OCI-LY3 (cell line): ENCODE data around the gene IGDCC3.

Source experiments
- H2AFZ ChIP-seq: fragments of 200-600, 300-600 bp; shearing (Covaris generic); 2 replicates; pipeline ENCODE4 v1.6.0; 2014; ENCODE audit warnings: antibody characterized with exemption, low read depth, low read length
- H3K27ac ChIP-seq: fragments of 200-600, 300-600 bp; sonication (generic); 2 replicates; pipeline ENCODE4 v1.5.1; 2014; ENCODE audit warnings: mild to moderate bottlenecking, low read length, moderate library complexity, mixed read lengths
- H3K27me3 ChIP-seq: fragments of 200-600, 300-600 bp; sonication (generic); 2 replicates; pipeline ENCODE4 v1.6.1; 2014; ENCODE audit warnings: low read depth, low read length, mixed read lengths
- H3K36me3 ChIP-seq: fragments of 200-600, 300-600 bp; sonication (generic); replicated peaks from 2 replicates; pipeline ENCODE3; 2014; ENCODE audit warnings: low read depth, low read length, mixed read lengths
- H3K4me1 ChIP-seq: fragments of 300-600, 200-600 bp; sonication (generic); 2 replicates; pipeline ENCODE4 v1.6.1; 2014; ENCODE audit warnings: low read length, mixed read lengths
- H3K4me2 ChIP-seq: fragments of 200-600, 300-600 bp; sonication (generic); 2 replicates; pipeline ENCODE4 v1.6.1; 2014; ENCODE audit warnings: low read length, mixed read lengths
- H3K4me3 ChIP-seq: fragments of 300-600, 200-600 bp; sonication (generic); 2 replicates; pipeline ENCODE4 v1.5.1; 2014; ENCODE audit warnings: antibody characterized with exemption, mild to moderate bottlenecking, low read length, moderate library complexity
- H3K79me2 ChIP-seq: fragments of 300-600, 200-600 bp; shearing (Covaris generic); 2 replicates; pipeline ENCODE4 v1.6.1; 2014; ENCODE audit warnings: mild to moderate bottlenecking, low read length, mixed read lengths
- H3K9ac ChIP-seq: fragments of 300-600, 200-600 bp; shearing (Covaris generic); 2 replicates; pipeline ENCODE4 v1.6.0; 2014; ENCODE audit warnings: mild to moderate bottlenecking, low read length, moderate library complexity
- H3K9me3 ChIP-seq: fragments of 200-600, 300-600 bp; shearing (Covaris generic); 2 replicates; pipeline ENCODE4 v1.6.1; 2014; ENCODE audit warnings: low read length, mixed read lengths; ENCODE audit not compliant: insufficient read depth
- H4K20me1 ChIP-seq: fragments of 200-600, 300-600 bp; sonication (generic); 2 replicates; pipeline ENCODE4 v1.6.1; 2016; ENCODE audit warnings: low read length, mixed read lengths; ENCODE audit not compliant: insufficient read depth
- EZH2phosphoT487 ChIP-seq: fragments of 200-600 bp; shearing (Covaris generic); IDR thresholded peaks from 2 replicates; pipeline ENCODE4 v1.6.1; 2018; ENCODE audit warnings: antibody characterized with exemption, mixed run types, low read depth
- TF ChIP-seq, protein P1 (sequence below): fragments of 200-600, 300-600 bp; sonication (generic); IDR thresholded peaks from 2 replicates; pipeline ENCODE4 v1.5.1; 2014; ENCODE audit warnings: antibody characterized with exemption, low read length, low read depth

Gene IGDCC3

DNA sequence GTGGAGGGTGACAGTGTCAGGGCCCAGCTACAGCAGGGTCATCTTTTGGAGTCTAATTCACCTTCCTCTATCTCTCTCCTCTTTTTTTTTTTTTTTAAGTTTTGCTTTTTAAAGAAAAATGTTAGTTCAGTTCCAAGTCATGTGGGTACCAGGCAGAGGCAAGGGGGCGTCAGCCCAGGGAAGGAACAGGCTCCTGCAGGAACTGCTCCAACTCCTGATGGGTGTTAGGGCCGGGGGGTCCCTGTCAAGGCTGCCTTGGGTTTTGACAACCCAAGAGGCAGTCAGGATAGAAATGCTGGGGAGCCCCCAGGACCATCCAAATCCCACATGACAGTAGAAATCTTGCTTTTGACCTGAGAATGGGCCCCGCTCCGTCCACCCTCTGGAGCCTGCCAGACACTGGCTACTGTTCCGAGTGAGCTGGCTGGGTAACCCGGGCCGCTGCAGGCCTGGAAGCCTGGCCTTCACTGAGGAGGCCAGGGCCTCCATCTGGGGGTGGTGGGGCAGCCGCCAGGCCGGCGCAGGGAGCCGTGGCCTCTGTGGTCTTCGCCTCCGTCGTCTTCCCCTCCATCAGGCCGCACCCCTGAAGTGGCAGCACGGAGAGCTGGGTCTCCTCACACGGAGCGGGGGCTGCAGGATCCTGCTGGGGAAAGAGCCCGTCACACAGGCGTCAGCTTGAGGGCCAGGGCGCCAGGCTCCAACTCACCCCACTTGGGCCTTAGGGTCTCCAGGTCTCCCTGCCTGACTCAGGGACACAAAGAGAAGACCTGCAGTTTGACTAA is 49.1 kb downstream of the IGDCC3 start:
- Histone ChIP-seq H3K36me3 (no peaks in the 10 kb centered on the region), H3K79me2 (no peaks in the 10 kb centered on the region), H3K27ac (no peak overlapping the region), H3K4me2 (no peak overlapping the region), H4K20me1 (no peaks in the 10 kb centered on the region), H2AFZ (no peak overlapping the region), H3K27me3 (no peaks in the 10 kb centered on the region), H3K9ac (no peak overlapping the region), H3K9me3 (no peaks in the 10 kb centered on the region), H3K4me3 (no peak overlapping the region), H3K4me1 (peaks cover 5% of the 10 kb centered on the region)
- no peak for TF ChIP-seq EZH2phosphoT487
- TF ChIP-seq, protein P1, sequence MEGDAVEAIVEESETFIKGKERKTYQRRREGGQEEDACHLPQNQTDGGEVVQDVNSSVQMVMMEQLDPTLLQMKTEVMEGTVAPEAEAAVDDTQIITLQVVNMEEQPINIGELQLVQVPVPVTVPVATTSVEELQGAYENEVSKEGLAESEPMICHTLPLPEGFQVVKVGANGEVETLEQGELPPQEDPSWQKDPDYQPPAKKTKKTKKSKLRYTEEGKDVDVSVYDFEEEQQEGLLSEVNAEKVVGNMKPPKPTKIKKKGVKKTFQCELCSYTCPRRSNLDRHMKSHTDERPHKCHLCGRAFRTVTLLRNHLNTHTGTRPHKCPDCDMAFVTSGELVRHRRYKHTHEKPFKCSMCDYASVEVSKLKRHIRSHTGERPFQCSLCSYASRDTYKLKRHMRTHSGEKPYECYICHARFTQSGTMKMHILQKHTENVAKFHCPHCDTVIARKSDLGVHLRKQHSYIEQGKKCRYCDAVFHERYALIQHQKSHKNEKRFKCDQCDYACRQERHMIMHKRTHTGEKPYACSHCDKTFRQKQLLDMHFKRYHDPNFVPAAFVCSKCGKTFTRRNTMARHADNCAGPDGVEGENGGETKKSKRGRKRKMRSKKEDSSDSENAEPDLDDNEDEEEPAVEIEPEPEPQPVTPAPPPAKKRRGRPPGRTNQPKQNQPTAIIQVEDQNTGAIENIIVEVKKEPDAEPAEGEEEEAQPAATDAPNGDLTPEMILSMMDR = no peak

DNA sequence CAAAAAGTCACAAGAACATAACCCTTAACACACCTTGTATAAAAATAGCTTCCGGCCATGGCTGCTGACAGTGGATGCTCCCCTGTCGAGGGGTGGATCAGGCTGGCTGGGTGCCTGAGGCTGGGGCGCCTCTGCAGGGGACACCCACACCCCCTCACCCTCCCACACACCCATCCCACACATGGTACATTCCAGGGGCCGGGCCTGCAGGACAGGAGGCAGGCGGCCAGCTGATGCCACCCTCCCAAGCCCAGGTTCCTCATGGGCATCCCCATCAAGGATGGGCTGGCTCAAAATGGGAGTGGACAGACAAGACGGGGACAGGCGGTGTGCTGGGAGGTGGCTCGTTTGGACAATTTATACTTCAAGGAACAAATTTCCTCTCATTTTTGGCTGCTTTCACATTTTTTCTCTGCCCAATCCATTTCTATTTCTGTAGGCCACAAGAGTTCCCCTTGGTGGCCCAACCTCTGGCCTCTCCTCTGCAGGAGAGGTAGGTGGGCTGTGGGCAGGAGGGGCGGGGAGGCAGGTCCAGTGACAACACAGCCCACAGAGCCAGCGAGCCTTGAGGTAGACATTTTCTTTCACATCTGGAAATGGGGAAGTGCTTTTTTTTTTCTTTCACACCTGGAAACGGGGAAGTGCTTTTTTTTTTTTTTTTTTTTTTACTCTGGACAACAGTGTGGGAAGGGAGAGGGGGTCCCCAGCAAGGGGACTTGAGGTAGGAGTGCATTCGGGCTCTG is 50.0 kb downstream of the IGDCC3 start:
- Histone ChIP-seq H3K9me3 (no peaks in the 10 kb centered on the region), H3K27me3 (peaks cover 3% of the 10 kb centered on the region; the same call in 1 of the 2 replicates), H3K9ac (no peak overlapping the region), H3K27ac (no peak overlapping the region), H4K20me1 (no peaks in the 10 kb centered on the region), H3K4me2 (no peak overlapping the region), H3K36me3 (no peaks in the 10 kb centered on the region), H3K4me1 (peaks cover 5% of the 10 kb centered on the region), H3K4me3 (no peak overlapping the region), H2AFZ (no peak overlapping the region), H3K79me2 (no peaks in the 10 kb centered on the region)
- TF ChIP-seq EZH2phosphoT487 = no peak
- TF ChIP-seq, protein P1 = no peak

DNA sequence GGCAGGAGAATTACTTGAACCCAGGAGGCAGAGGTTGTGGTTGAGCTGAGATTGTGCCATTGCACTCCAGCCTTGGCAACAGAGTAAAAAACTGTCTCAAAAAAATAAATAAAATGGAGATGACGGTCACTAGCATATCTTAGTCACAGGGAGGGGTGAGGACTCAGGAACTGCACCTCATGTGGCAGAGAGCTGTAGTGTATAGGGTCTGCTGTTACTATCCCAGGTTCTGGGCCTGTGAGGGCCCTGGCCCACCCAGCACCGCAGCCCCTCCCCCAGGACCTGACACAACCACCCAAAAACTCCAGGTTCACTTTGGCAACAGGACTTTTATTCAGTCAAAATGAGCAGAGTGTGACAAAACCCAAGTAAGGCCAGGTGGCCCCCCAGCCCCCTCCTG is 51.0 kb downstream of the IGDCC3 start:
- Histone ChIP-seq H3K9ac (no peak overlapping the region), H3K79me2 (no peaks in the 10 kb centered on the region), H3K4me1 (peaks cover 5% of the 10 kb centered on the region), H3K9me3 (no peaks in the 10 kb centered on the region), H3K36me3 (no peaks in the 10 kb centered on the region), H3K4me2 (no peak overlapping the region), H2AFZ (no peak overlapping the region), H3K4me3 (no peak overlapping the region), H4K20me1 (no peaks in the 10 kb centered on the region), H3K27me3 (peaks cover 9% of the 10 kb centered on the region), H3K27ac (no peak overlapping the region)
- TF ChIP-seq, protein P1 = no peak
- no peak for TF ChIP-seq EZH2phosphoT487

DNA sequence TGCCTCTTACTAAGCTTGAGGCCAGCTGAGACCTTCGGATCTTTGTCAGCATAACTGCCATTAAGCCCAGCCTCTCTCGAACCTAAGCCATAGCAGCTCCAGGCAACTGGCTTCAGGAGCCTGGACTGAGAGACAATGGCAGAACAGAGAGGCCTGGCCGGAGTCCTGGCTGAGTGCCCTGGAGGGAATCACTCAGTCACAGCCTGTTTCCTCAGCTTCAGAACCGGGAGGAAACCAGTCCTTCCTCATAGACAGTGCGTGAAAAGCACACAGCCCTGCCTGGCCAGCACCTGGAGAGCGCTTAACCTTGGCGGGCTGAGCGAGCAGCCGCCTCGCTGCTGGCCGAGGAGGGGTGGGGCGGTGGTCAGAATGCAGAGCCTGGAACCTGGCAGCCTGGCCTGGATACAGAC is 51.7 kb downstream of the IGDCC3 start:
- H3K79me2 ChIP-seq = no peaks in the 10 kb centered on the region
- no peaks in the 10 kb centered on the region for H3K36me3 ChIP-seq
- H4K20me1 ChIP-seq = no peaks in the 10 kb centered on the region
- TF ChIP-seq, protein P1 = no peak
- no peak for TF ChIP-seq EZH2phosphoT487
- peaks cover 16% of the 10 kb centered on the region for H3K27me3 ChIP-seq
- no peak overlapping the region for H3K27ac ChIP-seq
- no peak overlapping the region for H3K9ac ChIP-seq
- H3K4me1 ChIP-seq = peaks cover 5% of the 10 kb centered on the region
- no peak overlapping the region for H2AFZ ChIP-seq
- no peak overlapping the region for H3K4me3 ChIP-seq
- no peak overlapping the region for H3K4me2 ChIP-seq
- no peaks in the 10 kb centered on the region for H3K9me3 ChIP-seq
